Fibroblast of skin of right quadriceps (primary cell): ENCODE results near the gene DAPK1.

Source experiments
- DNase-seq: peaks from one replicate; pipeline ENCODE4 v3.0.0-alpha.2; 2013

The DAPK1 gene

GRCh38 chr9:87597710-87598443 is 100.2 kb downstream of the DAPK1 start:
- DNase-seq = no peak

- DNase-seq = peak; percentile 91
Measured at GRCh38 chr9:87599901-87600610, 102.4 kb downstream of the DAPK1 start.

- no peak for DNase-seq
Measured at GRCh38 chr9:87601176-87601575, 103.5 kb downstream of the DAPK1 start.

- DNase-seq = no peak
Measured at GRCh38 chr9:87601595-87601994, 103.9 kb downstream of the DAPK1 start.

GRCh38 chr9:87602933-87603643 is 105.4 kb downstream of the DAPK1 start:
- no peak for DNase-seq

GRCh38 chr9:87603854-87604490 is 106.3 kb downstream of the DAPK1 start:
- DNase-seq = no peak

- DNase-seq = no peak
Measured at GRCh38 chr9:87604886-87605588, 107.4 kb downstream of the DAPK1 start.

GRCh38 chr9:87605676-87606075 is 108.0 kb downstream of the DAPK1 start:
- DNase-seq = no peak

- peak; percentile 80 for DNase-seq
Measured at GRCh38 chr9:87606841-87607521, 109.3 kb downstream of the DAPK1 start.

- no peak for DNase-seq
Measured at GRCh38 chr9:87607859-87608258, 110.2 kb downstream of the DAPK1 start.

- no peak for DNase-seq
Measured at GRCh38 chr9:87609002-87609401, 111.3 kb downstream of the DAPK1 start.

- no peak for DNase-seq
Measured at GRCh38 chr9:87609486-87609885, 111.8 kb downstream of the DAPK1 start.

GRCh38 chr9:87610200-87611155 is 112.8 kb downstream of the DAPK1 start:
- no peak for DNase-seq

GRCh38 chr9:87611776-87612175 is 114.1 kb downstream of the DAPK1 start:
- DNase-seq = no peak

- no peak for DNase-seq
Measured at GRCh38 chr9:87612536-87612935, 114.9 kb downstream of the DAPK1 start.

GRCh38 chr9:87613265-87614111 is 115.8 kb downstream of the DAPK1 start:
- no peak for DNase-seq

GRCh38 chr9:87614397-87614796 is 116.7 kb downstream of the DAPK1 start:
- no peak for DNase-seq

- no peak for DNase-seq
Measured at GRCh38 chr9:87615136-87615535, 117.5 kb downstream of the DAPK1 start.

- DNase-seq = no peak
Measured at GRCh38 chr9:87615547-87616148, 118.0 kb downstream of the DAPK1 start.
